Measurements from ENCODE around the gene SDS.

GRCh38 chr12:113371808-113372207 is 31.9 kb downstream of the SDS start:
- TF ChIP-seq CTCF (IDR thresholded peaks at IDR 0.05; ENCODE audit: low read depth, low read length): no peak
- TF ChIP-seq POLR2A (IDR thresholded peaks at IDR 0.05; ENCODE audit: extremely low read depth, insufficient read length): no peak
- TF ChIP-seq, protein P1, sequence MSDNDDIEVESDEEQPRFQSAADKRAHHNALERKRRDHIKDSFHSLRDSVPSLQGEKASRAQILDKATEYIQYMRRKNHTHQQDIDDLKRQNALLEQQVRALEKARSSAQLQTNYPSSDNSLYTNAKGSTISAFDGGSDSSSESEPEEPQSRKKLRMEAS (IDR thresholded peaks at IDR 0.05; ENCODE audit: low read depth, low read length): no peak
- TF ChIP-seq MYC (IDR thresholded peaks at IDR 0.05; ENCODE audit: low read depth, low read length): no peak

Measured in NB4 (cell line).